ENCODE results near the gene XYLT2. TPM values are rescaled to one million over a fixed set of nuclear protein-coding genes. Genes with fewer than 3 reads are reported as not detected.
A peak's percentile ranks its signal among the peaks of the same experiment; 100 is the strongest.

The XYLT2 gene
- total RNA-seq, 1 donor from 2014 or later = 17.7 TPM

DNA sequence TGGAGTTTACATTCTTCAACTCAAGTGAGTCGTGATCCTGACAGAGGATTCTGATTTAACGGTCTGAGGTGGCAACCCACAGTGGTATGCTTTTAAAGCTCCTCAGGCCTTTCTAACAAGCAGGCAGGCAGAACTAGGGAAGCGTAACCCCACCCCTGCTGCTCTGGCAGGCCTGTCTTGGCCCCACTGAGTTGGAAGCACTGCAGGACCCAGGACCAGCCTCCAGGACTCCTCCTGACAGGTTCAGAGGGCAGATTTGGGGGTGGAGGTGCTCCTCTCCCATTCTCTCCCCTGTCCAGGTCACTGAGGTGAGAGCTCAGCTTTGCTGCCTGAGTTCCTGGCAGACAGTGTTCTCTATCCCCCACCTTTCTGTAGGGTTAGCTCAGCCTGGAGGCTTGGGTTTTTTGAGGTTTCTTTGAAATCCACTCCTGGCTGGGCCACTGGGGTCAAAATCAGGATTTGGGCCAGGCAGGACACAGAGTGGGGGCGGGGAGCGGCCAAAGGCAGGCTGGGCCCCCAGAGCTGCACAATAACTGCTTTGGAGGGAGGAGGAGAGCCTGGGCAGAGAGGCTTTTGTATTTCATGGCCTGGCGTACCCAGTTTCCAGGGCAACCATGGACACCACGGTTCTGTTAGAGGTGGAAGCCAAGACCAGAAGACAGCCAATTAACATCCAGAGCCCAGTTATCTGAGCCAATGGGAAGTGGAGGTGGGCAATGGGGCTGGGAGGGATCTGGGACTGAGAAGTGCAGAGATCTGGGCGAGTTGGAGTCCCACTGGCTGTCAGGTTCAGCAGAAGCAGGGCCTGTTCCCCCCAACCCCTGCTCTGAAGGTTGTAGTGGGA is 17.5 kb downstream of the XYLT2 start:
- DNase-seq = no peak

DNA sequence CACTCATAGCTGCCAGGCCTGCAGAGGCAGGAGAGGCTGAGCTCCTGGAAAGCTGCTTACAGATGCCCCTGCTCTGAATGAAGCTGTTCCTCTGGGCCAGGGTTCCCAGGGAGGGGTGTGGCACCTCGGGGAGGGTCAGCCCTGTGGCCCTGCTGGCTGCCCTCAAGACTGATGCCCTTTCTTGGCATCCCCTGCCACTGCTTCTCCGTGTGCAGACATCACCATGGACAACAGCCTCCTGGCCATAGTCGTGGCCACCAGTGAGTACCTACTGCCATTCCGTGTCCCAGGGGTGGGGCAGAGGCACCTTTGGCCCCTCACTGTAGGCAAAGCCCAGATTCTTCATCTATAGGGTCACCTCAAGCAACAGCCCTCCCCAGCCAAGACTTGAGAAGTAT is 18.1 kb downstream of the XYLT2 start:
- no peak for DNase-seq

DNA sequence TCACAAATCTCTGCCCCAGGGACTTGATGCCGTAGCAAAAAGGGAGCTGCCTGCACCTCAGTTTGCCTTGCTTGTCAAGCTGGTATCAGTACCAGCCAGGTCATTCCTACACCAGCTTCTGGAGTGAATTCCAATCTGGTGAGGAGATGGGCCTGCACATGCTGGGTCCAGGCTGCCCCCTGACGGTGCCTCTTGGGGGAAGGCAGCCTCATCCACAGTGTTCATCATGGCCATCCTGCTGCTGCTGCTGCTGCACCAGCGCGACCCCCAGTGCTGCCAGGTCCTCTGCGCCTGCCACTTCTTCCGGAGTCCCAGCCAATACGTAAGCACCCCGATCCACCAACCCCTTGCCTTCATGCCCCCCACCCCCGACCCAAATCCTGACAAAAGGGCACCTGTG is 18.8 kb downstream of the XYLT2 start:
- DNase-seq = no peak

DNA sequence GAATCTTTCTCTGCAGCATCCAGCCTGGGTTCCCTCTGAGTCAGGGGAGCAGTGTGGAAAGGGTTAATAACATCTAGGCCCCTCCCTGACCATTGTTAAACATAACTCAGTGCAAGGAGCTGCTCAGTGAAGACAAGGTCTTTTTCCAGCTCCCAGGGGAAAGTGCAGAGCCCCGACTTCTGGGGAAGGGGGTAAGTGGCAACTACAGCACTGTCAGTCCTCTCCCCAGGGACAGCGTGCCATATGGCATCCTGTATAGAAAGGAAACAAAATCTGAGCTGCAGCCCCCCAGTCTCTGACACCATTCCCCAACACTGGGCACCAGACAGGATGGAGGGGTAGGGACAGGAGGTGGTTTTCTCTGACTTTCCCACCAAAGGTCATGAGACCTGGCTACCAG is 19.2 kb downstream of the XYLT2 start:
- no peak for DNase-seq

DNA sequence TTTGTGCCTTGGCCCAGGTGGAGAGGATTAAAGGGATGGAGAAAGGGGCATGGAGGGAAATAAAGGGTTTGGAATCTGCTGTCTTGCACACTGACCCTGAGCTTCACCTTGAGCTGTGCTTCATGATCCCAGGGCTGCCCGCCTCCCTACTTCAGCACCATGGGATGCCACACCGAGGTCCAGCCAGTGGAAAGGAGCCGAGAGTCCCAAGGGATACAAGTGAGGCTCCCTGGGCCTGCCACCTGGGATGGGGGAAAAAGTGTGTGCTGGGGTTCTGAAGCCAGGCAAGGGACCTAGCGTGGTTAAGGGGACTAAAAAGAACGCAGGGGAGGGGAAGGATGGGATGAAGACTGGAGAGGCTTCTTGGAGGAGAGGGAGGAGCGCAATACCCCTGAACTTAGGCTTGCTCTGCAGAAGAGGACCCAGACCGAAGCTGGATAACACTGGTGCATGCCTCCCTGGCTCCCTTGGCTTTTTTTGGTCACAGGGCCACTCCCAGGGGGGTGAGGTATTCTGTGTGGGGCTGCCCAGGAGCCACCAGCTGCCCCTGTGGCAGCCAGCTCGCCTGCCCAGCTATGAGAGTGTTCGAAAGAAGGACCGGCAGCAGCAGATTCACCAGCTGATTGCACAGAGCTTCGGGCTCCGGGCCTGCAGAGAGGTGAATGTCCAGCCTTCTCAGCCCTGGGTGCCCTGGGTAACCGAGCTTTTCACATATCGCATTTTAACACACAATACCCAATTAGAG is 19.9 kb downstream of the XYLT2 start:
- DNase-seq = no peak

DNA sequence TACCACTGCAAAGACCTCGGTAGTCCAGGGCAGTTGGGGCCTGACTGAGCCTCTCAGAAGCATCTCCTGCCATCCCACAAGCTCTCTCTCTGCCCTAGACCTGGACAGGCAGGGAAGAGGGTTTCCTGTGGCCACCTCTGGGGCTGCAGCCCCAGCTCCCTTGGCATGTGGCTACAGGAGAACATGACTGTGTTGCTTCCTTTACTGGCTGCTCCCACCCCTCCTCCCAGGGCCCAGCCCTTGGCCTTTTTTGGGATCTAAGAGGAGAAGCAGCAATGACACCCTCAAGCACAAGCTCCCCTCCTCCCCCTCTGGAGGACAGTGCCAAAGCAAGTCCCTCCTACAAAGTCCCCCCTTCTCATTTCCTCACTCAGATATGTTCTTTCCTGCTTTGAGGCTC is 21.5 kb downstream of the XYLT2 start:
- no peak for DNase-seq

DNA sequence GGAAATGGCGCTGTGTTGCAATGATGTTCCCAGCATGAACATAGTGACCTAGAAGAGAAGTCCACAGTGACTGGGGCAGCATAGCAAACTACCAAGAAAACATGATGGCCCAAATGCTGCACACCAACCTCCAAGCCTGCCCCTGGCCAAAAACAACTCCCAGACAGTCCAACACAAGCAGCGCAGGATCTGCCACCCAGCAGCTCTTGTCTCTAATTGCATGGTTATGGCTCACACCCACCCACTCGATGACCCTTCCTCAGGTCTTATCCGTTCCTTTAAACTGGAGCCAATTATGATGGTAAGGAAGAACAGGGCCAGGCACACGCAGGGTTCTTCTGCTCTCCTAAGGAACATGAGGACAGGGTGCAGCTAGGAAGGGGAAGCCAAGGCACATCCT is 24.1 kb downstream of the XYLT2 start:
- no peak for DNase-seq

DNA sequence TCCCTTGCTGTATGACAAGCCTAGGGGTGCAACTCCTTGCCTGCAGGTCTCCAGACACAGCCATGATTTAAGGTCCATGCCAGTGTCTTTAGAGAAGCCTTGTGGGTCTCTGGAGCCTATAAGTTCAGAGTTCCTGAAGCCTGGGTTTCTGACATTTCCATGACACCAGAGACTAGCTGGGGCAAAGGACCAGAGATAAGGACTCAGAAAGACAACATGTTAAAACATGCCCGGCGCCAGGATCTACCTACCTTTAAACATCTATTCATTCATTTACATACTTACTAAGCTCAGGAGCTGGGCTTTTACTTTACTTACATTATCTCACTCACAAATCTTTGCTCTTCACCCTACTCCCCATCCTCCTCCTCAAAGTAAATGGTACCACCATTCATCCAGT is 25.6 kb downstream of the XYLT2 start:
- DNase-seq = no peak

DNA sequence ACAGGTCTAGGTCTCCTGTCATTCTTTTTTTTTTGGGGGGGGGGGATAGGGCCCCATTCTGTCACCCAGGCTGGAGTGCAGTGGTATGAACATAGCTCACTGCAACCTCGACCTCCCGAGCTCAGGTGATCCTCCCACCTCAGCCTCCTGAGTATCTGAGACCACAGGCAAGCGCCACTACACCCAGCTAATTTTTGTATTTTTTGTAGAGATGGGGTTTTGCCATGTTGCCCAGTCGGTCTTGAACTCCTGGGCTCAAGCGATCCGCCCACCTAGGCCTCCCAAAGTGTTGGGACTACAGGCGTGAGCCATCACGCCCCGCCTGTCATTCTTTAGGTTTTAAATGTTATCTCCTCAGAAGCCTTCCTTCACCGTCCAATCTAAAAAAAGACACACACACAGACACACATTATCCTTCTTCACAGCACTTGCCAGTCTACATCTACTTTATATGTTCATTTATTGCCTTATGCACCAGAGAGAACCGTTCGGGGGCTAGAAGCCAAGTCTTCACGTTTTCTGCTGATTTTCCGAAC is 26.4 kb downstream of the XYLT2 start:
- no peak for DNase-seq

DNA sequence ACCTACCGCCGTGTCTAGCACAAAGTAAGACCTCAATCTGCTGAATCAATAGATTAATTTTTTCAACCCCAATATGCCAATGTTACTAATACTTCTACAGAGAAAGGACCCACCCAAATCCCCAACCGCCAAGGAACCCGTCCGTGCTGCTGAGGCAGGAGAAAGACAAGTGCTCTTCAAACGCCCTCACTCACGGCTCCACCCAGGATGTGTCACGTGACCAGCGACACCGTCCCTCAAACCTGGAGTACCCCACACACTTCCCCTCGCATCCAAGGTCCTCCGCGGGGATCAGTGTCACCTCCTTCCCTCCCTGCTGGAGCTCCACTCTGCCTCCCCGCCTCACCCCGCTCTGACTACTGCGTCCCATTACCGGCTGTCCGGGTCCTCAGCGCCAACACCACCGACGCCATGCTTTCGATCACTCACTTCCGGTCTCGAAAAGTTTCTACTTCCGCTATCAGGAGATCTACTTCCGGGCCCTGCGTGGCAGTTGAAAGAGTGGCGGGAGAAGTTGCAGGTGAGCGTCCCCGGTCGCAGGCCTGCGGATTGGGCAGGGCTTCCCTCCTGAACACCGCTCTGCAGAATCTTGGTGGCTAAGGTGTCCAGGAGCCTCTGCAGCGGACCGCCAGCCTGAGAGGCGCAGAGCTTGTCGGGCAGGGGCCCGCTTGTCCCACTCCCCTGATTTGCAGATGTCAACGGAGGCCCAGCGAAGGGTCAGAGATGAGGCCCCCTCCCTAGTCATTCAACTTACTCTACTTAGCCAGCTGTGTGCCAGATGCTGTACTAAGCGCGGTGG is 27.0 kb downstream of the XYLT2 start, which contains the start of the genes EME1 and MRPL27:
EME1 (plus strand) TSS at position 472 of the 799 bp plus-strand sequence. CDS start 1,980 bp downstream, outside the sequence.
MRPL27 (minus strand) TSS at position 427 of the 799 bp plus-strand sequence; CDS start at position 413, 14 bp downstream.
- peak; percentile 94 for DNase-seq

DNA sequence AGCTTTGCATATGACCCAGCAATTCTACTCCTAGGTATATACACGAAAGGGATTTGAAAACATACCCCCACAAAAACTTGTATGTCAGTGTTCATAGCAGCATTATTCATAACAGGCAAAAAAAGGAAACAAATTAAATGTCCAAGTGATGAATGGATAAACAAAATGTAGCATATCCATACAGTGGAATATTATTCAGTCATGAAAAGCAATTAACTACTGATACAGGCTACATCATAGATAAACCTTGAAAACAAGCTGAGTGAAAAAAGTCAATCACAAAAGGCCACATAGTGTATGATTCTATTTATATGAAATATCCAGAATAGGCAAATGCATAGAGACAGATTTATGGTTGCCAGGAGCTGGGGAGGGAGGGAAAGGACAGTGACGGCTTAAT is 27.8 kb downstream of the XYLT2 start:
- no peak for DNase-seq

DNA sequence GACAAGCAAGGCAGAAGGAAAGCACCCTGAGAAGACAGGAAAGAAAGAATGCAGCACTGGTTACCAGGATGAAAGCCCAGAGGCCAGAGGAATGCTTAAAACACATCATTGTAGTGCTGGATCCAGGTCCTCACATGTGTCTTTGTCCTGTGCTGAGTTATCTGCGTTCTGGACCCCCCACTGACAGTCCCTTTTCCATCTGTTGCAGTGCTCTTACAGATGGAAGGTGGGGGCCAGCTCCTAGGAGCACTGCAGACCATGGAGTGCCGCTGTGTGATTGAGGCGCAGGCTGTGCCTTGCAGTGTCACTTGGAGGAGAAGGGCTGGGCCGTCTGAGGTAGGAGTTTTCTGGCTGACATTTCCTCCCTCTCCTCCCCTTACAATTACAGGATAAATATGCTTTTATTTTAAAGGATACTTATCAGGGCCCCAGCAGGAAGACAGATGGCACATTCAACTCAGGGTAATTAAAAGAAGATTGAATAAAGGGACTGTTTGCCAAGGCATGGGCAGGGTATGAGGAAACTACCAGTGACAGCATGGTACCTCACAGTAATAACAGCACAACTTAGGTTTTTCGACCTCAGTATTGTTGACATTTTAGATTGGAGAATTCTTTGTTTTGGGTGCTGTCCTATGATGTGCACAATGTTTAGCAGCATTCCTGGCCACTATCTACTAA is 30.1 kb downstream of the XYLT2 start:
- DNase-seq = no peak

DNA sequence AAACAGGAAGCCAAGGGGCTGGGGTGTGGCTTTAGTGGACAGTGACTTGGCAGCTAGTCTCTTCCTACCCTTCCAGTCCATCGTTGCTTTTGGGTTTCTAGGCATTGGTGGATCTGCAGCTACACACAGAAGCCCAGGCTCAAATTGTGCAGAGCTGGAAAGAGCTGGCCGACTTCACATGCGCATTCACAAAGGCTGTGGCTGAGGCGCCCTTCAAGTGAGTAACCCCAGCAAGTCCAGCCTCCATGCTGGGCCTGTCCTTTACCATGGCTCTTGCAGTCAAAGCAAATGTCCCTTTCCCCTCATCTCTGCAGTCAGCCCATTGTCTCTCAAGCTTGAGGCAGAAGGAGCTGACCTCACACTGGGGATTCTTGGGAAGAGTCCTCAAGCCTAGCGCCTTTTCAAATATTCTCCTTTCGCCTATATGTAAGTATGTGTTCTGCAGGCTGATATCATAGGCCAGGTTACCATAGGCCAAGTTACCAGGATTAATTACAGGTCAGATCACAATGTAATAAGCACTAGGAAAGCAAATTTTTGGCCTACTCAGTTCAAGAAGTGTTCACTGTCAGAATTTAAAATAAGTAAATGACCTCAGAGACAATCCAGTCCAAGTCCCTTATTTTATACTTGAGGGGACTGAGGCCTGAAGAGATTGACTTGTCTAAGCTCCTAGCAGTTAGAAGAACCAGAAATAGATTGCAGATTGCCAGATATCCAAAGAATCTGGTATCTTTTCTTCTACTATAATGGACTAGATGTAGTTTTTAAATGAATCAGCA is 33.6 kb downstream of the XYLT2 start:
- no peak for DNase-seq

DNA sequence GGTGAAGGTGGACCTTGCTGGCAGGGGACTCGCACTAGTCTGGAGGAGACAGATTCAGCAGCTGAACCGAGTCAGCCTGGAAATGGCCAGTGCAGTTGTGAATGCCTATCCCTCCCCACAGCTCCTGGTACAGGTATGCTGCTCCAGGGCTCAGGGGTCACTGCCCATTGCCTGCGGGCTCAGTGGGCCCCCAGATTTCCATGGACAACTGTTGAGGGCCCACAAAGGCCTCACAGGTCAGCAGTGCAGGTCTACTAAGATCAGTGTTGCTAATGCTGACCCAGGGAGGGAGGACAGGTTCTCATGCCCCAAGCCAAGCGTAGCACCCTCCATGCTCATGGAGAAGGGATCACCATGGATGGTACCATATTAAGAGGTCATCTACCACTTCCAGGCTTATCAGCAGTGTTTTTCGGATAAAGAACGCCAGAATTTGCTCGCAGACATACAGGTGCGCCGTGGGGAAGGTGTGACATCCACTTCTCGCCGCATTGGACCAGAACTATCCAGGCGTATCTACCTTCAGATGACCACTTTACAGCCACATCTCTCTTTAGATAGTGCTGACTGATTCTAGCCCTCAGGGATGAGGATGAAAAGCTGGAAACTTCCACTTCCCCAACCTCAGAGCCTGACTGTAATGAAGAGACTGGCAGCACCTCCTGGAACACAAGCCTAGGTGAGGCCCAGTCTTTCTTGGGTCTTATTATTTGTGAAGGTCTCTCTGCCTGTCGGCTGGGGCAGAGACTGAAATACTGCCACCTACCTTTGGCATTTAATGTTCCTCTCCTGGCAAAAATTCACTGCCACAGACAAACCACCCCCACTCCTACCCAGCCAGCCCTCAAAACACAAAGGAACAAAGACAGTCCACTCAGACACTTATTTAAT is 34.7 kb downstream of the XYLT2 start:
- no peak for DNase-seq

DNA sequence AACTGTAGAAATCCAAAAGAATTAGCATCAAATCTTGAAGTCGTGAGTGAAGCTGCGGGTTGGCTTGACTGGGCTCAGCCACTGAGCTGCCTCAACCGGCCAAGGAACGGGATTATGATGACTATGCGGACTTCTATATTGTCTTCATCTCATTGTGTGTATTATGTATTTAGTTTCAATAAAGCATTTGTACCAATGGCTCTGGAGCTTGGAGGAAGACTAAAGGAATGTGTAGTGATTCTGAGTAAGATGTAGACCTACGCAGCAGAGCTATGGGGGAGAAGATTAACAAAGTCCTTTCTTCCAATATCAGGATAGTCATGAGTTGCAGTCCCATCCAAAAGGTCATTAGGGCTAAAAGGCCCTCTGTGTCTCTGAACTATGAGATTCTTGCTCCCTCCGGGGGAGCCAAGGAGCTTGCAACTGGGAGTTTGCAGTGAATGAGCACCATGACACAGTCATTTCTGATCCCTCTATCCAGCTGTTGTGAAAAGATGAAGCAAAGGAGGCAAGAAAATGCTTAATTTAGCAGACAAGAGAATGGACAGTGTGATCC is 35.4 kb downstream of the XYLT2 start:
- DNase-seq = no peak

DNA sequence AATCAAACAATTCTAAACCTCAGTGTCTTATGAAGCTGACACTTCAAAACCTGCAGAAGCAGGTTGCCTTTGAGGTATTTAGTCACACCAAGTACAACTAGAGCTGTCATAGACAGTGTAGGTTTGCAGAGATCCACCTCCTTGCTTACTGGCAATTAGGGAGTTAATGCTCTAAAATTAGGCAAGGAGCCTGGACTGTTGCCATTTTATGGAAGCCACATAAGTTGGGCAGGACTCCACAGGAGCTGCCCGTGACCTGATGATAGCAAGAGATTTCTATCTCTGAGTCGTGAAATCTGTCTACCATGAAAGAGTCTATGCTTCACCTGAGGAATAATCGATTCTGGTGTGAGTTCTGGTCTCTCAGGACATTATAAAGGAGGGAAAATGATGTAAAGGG is 36.0 kb downstream of the XYLT2 start:
- no peak for DNase-seq

DNA sequence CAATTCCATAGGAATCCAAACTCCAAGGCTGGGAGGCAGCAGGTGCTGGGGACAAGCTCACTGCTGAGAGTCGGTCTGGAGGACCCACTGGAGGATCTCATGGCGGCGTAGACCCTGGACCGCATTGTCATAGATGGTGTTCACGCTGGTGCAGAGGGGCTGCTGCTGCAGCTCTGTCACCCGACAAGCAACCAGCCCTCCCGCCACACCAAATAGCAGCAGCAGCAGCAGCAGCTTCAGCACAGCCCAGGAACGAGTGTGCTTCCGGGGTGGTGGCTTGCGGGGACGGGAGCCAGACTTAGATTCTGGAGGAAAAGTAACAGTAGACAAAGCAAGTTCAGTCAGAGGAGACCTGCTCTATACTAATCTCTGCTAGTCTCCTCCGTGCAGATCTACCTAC is 37.0 kb downstream of the XYLT2 start:
- no peak for DNase-seq

DNA sequence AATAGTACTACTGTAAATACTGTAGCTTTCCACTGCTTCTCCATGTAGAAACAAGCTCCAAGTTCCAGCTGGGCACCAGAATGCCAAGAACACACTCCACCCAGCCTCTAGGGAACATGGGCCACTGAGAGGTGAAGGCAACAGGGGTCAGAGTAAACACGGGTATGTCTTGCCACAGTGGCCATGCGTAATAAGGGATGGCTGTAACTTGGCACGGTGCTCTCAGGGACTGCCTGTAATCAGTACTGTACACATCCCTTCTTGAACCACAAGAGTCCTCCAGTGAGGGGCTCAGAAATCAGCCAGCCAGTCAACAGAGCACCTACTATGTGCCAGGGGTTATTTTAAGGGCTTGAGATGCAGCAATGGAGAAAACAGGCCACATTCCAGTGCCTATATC is 40.6 kb downstream of the XYLT2 start:
- DNase-seq = no peak

DNA sequence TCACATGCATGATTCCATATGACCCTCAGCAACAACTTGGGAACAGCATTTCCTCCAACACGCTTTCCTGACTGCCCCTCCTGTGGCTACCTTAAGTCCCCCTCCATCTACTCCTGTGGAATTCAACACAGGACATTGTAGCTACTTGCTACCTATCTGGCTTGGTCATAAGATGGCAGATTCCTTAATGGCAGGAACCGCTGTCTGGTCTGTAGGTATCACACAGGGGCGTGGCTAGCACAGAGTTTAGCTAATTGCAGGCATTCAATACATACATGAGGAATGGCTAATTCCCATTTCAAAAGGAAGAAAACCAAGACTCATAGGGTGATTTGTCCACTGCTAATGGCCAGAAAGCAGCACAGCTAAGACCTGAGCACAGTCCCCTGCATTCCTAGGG is 42.8 kb downstream of the XYLT2 start:
- no peak for DNase-seq

DNA sequence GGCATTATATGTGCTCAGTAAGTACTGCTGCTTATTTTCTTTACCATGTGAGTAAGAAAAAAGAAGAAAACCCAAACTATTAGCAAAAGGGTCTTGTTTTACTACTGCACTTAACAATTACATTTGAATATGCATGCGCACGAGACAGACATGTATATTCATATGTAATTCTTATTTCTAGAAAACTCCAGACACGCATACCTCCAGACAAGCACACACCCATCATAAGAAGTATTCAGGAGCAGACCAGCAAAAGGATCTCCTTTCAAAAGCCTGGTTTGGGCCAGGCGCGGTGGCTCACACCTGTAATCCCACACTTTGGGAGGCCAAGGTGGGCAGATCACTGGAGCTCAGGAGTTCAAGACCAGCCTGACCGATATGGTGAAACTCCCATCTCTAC is 43.6 kb downstream of the XYLT2 start:
- no peak for DNase-seq

Data from skin of body (tissue), 2 donors.